Panc1 (cell line): ENCODE results near the gene NDUFAF7. TPM values are rescaled to one million over a fixed set of nuclear protein-coding genes. Genes with fewer than 3 reads are reported as not detected.

ENCODE experiments used
- ATAC-seq: fragments of 200-7000 bp; cut with Tn5 transposase; 2 replicates; pipeline ENCODE4 v1.9.1; 2020; ENCODE audit warnings: mild to moderate bottlenecking, moderate library complexity
- BruUV-seq: library from RNA; stranded (reverse); fragments of 400-500 nt; replicated peaks from 2 replicates; lab custom pipeline; 2021; lab: Mats Ljungman, UMichigan
- CTCF ChIA-PET: fragments of 300-600 bp; sonication (Branson Sonifier 250); formaldehyde crosslinking; loops from one replicate; lab custom pipeline; 2022; ENCODE audit warnings: antibody characterized with exemption; lab: Charles Lee
- POLR2A ChIA-PET: fragments of 300-600 bp; sonication (Branson Sonifier 250); formaldehyde crosslinking; loops from one replicate; lab custom pipeline; 2022; ENCODE audit warnings: antibody characterized with exemption; lab: Charles Lee
- DNase-seq: peaks from one replicate; pipeline ENCODE4 v3.0.0-alpha.2; 2010; ENCODE audit warnings: low read depth, low spot score
- H3K27ac ChIP-seq: 2 replicates; pipeline ENCODE4 v1.5.1; 2011; ENCODE audit warnings: mild to moderate bottlenecking, low read length, inconsistent platforms
- H3K27me3 ChIP-seq: fragments of 200-500 bp; sonication (Bioruptor generic); 2 replicates; pipeline ENCODE4 v1.6.0; 2014; ENCODE audit warnings: low read length, inconsistent platforms; ENCODE audit not compliant: control insufficient read depth, insufficient read depth
- H3K36me3 ChIP-seq: fragments of 200-500 bp; sonication (Bioruptor generic); 2 replicates; pipeline ENCODE4 v1.5.1; 2014; ENCODE audit warnings: inconsistent platforms, mild to moderate bottlenecking, low read length, moderate library complexity; ENCODE audit not compliant: control insufficient read depth, insufficient read depth
- H3K4me1 ChIP-seq: 2 replicates; pipeline ENCODE4 v1.5.1; 2011; ENCODE audit warnings: inconsistent platforms, mild to moderate bottlenecking, low read length, moderate library complexity; ENCODE audit not compliant: control insufficient read depth, insufficient read depth
- H3K4me3 ChIP-seq, 2 experiments: 2 replicates each; pipeline ENCODE4 v1.5.1; 2011 to 2012; ENCODE audit warnings: low read depth in 2 of 2, low read length in 2 of 2, mild to moderate bottlenecking in 2 of 2, inconsistent platforms in 1 of 2, moderate library complexity in 1 of 2
- H3K9me3 ChIP-seq: fragments of 200-500 bp; sonication (Bioruptor generic); 2 replicates; pipeline ENCODE4 v1.5.1; 2014; ENCODE audit warnings: low read depth, mild to moderate bottlenecking, inconsistent platforms, low read length, moderate library complexity; ENCODE audit not compliant: control insufficient read depth, insufficient read depth
- POLR2AphosphoS5 ChIP-seq: IDR thresholded peaks from 2 replicates; pipeline ENCODE4 v1.6.1; 2012; ENCODE audit warnings: mild to moderate bottlenecking, low read depth, low read length, moderate library complexity
- SIN3A ChIP-seq: IDR thresholded peaks from 2 replicates; pipeline ENCODE4 v1.6.1; 2012; ENCODE audit warnings: low read depth, mild to moderate bottlenecking, low read length, moderate library complexity, borderline replicate concordance; ENCODE audit not compliant: insufficient read depth
- TCF7L2 ChIP-seq: IDR thresholded peaks from 2 replicates; pipeline ENCODE4 v1.6.1; 2011; ENCODE audit warnings: mild to moderate bottlenecking, low read depth, low read length, inconsistent platforms
- in situ Hi-C: cut with HindIII; loops from 2 replicates; pipeline ENCODE4 v1.10.0; 2016; ENCODE audit warnings: low sequenced_read_pairs, low pct_unique_long_range_greater_than_20kb
- intact Hi-C: fragments of 100-400 bp; cut with micrococcal nuclease; formaldehyde crosslinking; loops from one replicate; pipeline ENCODE4 v1.10.0; 2022; ENCODE audit not compliant: unreplicated experiment
- total RNA-seq: library from RNA; stranded (reverse); gene quantifications from one replicate; pipeline ENCODE4 v1.2.1, GENCODE V29; 2021; ENCODE audit not compliant: unreplicated experiment
- TF ChIP-seq, protein P1 (sequence below): fragments of 450-650 bp; IDR thresholded peaks from 2 replicates; pipeline ENCODE4 v1.5.1; 2017; ENCODE audit warnings: mild to moderate bottlenecking
- TF ChIP-seq, protein P2 (sequence below), 2 experiments: IDR thresholded peaks; 2 replicates each; pipeline ENCODE4 v1.6.1; 2011 to 2012; ENCODE audit warnings: low read depth in 2 of 2, control low read depth in 1 of 2, low read length in 1 of 2, mild to moderate bottlenecking in 1 of 2, moderate library complexity in 1 of 2; ENCODE audit not compliant: insufficient read depth in 1 of 2

NDUFAF7 gene
- total RNA-seq, 1 experiment from 2014 or later: 17.7 TPM

DNA sequence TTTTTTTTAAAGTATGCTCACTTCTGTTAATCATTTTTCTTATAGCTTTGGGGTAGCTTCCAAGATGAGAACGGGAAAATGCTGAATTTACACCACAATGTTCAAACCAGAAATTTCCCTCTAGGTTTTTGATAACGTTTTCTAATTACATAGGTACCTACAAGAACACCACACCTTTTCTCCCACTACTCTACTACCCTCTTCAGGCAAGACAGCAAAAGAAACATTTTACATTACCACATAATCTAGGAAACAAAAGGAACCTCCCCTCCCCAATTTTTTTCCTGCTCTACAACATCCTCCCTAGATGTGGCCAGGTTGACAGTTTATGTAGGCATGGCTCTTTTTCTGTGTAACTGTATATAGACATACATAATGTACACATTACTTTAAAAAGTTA lies 32.4 kb downstream of the NDUFAF7 start:
- Histone ChIP-seq H3K4me3 (no peak overlapping the region), H3K27me3 (no peaks in the 10 kb centered on the region), H3K36me3 (peaks cover 5% of the 10 kb centered on the region), H3K9me3 (no peaks in the 10 kb centered on the region), H3K4me1 (no peaks in the 10 kb centered on the region), H3K27ac (no peak overlapping the region)
- in situ Hi-C loops (no loop called here), intact Hi-C loops (no loop called here)
- CTCF ChIA-PET: no interaction called here
- POLR2A ChIA-PET: no interaction called here
- TF ChIP-seq POLR2AphosphoS5: no peak
- TF ChIP-seq, protein P1, sequence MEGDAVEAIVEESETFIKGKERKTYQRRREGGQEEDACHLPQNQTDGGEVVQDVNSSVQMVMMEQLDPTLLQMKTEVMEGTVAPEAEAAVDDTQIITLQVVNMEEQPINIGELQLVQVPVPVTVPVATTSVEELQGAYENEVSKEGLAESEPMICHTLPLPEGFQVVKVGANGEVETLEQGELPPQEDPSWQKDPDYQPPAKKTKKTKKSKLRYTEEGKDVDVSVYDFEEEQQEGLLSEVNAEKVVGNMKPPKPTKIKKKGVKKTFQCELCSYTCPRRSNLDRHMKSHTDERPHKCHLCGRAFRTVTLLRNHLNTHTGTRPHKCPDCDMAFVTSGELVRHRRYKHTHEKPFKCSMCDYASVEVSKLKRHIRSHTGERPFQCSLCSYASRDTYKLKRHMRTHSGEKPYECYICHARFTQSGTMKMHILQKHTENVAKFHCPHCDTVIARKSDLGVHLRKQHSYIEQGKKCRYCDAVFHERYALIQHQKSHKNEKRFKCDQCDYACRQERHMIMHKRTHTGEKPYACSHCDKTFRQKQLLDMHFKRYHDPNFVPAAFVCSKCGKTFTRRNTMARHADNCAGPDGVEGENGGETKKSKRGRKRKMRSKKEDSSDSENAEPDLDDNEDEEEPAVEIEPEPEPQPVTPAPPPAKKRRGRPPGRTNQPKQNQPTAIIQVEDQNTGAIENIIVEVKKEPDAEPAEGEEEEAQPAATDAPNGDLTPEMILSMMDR: no peak
- TF ChIP-seq, protein P2, sequence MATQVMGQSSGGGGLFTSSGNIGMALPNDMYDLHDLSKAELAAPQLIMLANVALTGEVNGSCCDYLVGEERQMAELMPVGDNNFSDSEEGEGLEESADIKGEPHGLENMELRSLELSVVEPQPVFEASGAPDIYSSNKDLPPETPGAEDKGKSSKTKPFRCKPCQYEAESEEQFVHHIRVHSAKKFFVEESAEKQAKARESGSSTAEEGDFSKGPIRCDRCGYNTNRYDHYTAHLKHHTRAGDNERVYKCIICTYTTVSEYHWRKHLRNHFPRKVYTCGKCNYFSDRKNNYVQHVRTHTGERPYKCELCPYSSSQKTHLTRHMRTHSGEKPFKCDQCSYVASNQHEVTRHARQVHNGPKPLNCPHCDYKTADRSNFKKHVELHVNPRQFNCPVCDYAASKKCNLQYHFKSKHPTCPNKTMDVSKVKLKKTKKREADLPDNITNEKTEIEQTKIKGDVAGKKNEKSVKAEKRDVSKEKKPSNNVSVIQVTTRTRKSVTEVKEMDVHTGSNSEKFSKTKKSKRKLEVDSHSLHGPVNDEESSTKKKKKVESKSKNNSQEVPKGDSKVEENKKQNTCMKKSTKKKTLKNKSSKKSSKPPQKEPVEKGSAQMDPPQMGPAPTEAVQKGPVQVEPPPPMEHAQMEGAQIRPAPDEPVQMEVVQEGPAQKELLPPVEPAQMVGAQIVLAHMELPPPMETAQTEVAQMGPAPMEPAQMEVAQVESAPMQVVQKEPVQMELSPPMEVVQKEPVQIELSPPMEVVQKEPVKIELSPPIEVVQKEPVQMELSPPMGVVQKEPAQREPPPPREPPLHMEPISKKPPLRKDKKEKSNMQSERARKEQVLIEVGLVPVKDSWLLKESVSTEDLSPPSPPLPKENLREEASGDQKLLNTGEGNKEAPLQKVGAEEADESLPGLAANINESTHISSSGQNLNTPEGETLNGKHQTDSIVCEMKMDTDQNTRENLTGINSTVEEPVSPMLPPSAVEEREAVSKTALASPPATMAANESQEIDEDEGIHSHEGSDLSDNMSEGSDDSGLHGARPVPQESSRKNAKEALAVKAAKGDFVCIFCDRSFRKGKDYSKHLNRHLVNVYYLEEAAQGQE (IDR thresholded peaks at IDR 0.05; ENCODE audit: insufficient read depth in 1 of 2, low read depth in 2 of 2, low read length in 1 of 2): no peak
- no peak for TF ChIP-seq SIN3A
- TF ChIP-seq TCF7L2: no peak
- BruUV-seq: no TSS peak
- DNase-seq (no peak), ATAC-seq (no peak)

DNA sequence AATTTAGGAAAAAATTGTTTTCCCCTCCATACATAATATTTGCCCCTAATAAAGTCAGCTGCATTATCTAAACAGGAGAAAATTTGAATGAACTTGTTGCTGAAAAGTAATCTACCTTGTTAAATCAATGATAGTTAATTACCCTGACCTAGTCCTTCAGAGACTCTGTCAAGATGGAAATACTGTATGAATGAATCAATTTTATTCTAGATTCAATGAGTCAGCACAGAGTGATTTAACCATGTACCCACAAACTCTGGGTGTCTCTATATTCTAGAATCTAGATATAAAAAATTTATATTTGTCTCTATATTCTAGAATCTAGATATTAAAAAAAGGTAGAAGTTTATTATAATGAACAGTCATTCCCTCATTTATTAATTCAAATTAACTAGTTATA lies 36.2 kb downstream of the NDUFAF7 start:
- Histone ChIP-seq H3K4me1 (no peaks in the 10 kb centered on the region), H3K27me3 (no peaks in the 10 kb centered on the region), H3K9me3 (no peaks in the 10 kb centered on the region), H3K27ac (no peak overlapping the region), H3K4me3 (no peak overlapping the region), H3K36me3 (peaks cover 4% of the 10 kb centered on the region; the same call in 1 of the 2 replicates)
- ATAC-seq (no peak), DNase-seq (no peak)
- in situ Hi-C loops (no loop called here), intact Hi-C loops (no loop called here)
- ChIA-PET CTCF (no interaction called here), POLR2A (no interaction called here)
- BruUV-seq: no TSS peak
- no peak for TF ChIP-seq POLR2AphosphoS5
- TF ChIP-seq SIN3A: no peak
- TF ChIP-seq, protein P1: no peak
- TF ChIP-seq, protein P2 (IDR thresholded peaks at IDR 0.05; ENCODE audit: insufficient read depth in 1 of 2, low read depth in 2 of 2, low read length in 1 of 2): no peak
- no peak for TF ChIP-seq TCF7L2
